Measurements from ENCODE around the gene SMIM33. TPM values are rescaled to one million over a fixed set of nuclear protein-coding genes. Genes with fewer than 3 reads are reported as not detected.
A peak's percentile ranks its signal among the peaks of the same experiment; 100 is the strongest.

Gene SMIM33
- total RNA-seq, 4 donors from 2014 or later = 0.55 to 0.64 TPM; not detected in 2

GRCh38 chr5:139430015-139430414 is 40.8 kb upstream of the SMIM33 start:
- Histone ChIP-seq H3K36me3 (no peaks in the 10 kb centered on the region), H3K9me3 (no peaks in the 10 kb centered on the region), H3K27me3 (no peaks in the 10 kb centered on the region), H3K4me3 (no peak overlapping the region), H3K4me1 (no peaks in the 10 kb centered on the region), H3K27ac (no peak overlapping the region)
- WGBS, 2 donors (ENCODE audit: low coverage in 1 of 2) = 63 to 83% methylated on average over 2 of the region's 2 CpGs
- no peak for TF ChIP-seq POLR2AphosphoS5 (IDR thresholded peaks at IDR 0.05)
- in situ Hi-C loops (cut with MboI; ENCODE audit: low pct_ligation_motif_present in 1 of 4, low pct_unique_long_range_greater_than_20kb in 1 of 4, low sequenced_read_pairs in 3 of 4) = loop anchor here in 1 of 4 donors (25.0 kb wide), 1 partner anchor 332 kb away; no protein-coding TSS in a partner anchor
- intact Hi-C loops (cut with DNase I; ENCODE audit: low total_unique reads) = no loop called here
- DNase-seq = no peak

GRCh38 chr5:139431706-139432105 is 39.1 kb upstream of the SMIM33 start:
- H3K36me3 ChIP-seq = no peaks in the 10 kb centered on the region
- in situ Hi-C loops (cut with MboI; ENCODE audit: low pct_ligation_motif_present in 1 of 4, low pct_unique_long_range_greater_than_20kb in 1 of 4, low sequenced_read_pairs in 3 of 4) (loop anchor here in 1 of 4 donors (25.0 kb wide), 1 partner anchor 331 kb away; no protein-coding TSS in a partner anchor), intact Hi-C loops (cut with DNase I; ENCODE audit: low total_unique reads) (no loop called here)
- no peak overlapping the region for H3K27ac ChIP-seq
- no peak for DNase-seq
- no peak overlapping the region for H3K4me3 ChIP-seq
- no peaks in the 10 kb centered on the region for H3K4me1 ChIP-seq
- H3K9me3 ChIP-seq = no peaks in the 10 kb centered on the region
- no peak for TF ChIP-seq CTCF (IDR thresholded peaks at IDR 0.05)
- TF ChIP-seq POLR2AphosphoS5 (IDR thresholded peaks at IDR 0.05) = no peak
- TF ChIP-seq POLR2A (IDR thresholded peaks at IDR 0.05) = no peak
- TF ChIP-seq EP300 (IDR thresholded peaks at IDR 0.05; ENCODE audit: low read depth) = no peak
- no peaks in the 10 kb centered on the region for H3K27me3 ChIP-seq
- WGBS, 2 donors (ENCODE audit: low coverage in 1 of 2) = 91 to 94% methylated on average over 1 of the region's 1 CpG

GRCh38 chr5:139435676-139436075 is 35.1 kb upstream of the SMIM33 start:
- Histone ChIP-seq H3K27me3 (no peaks in the 10 kb centered on the region), H3K4me3 (no peak overlapping the region), H3K9me3 (no peaks in the 10 kb centered on the region), H3K36me3 (no peaks in the 10 kb centered on the region), H3K27ac (no peak overlapping the region), H3K4me1 (peaks cover 3 to 14% (median 9%) of the 10 kb centered on the region in 4 donors)
- TF ChIP-seq POLR2A (IDR thresholded peaks at IDR 0.05) (no peak), POLR2AphosphoS5 (IDR thresholded peaks at IDR 0.05) (no peak), EP300 (IDR thresholded peaks at IDR 0.05; ENCODE audit: low read depth) (no peak), CTCF (IDR thresholded peaks at IDR 0.05) (no peak)
- no peak for DNase-seq
- in situ Hi-C loops (cut with MboI; ENCODE audit: low pct_ligation_motif_present in 1 of 4, low pct_unique_long_range_greater_than_20kb in 1 of 4, low sequenced_read_pairs in 3 of 4) = loop anchor here in 1 of 4 donors (25.0 kb wide), 1 partner anchor 327 kb away; no protein-coding TSS in a partner anchor
- WGBS, 2 donors (ENCODE audit: low coverage in 1 of 2) = 94 to 100% methylated on average over 1 to 3 of the region's 3 CpGs
- intact Hi-C loops (cut with DNase I; ENCODE audit: low total_unique reads) = no loop called here

- no peak for DNase-seq
- Histone ChIP-seq H3K27ac (peak overlapping the region; percentile 88 to 96 (median 91)), H3K4me3 (peak overlapping the region; percentile 71 to 76 (median 74)), H3K4me1 (peaks cover 3 to 14% (median 9%) of the 10 kb centered on the region in 4 donors), H3K9me3 (no peaks in the 10 kb centered on the region), H3K27me3 (no peaks in the 10 kb centered on the region), H3K36me3 (no peaks in the 10 kb centered on the region)
- in situ Hi-C loops (cut with MboI; ENCODE audit: low pct_ligation_motif_present in 1 of 4, low pct_unique_long_range_greater_than_20kb in 1 of 4, low sequenced_read_pairs in 3 of 4) = loop anchor here in 1 of 4 donors (25.0 kb wide), 1 partner anchor 324 kb away; no protein-coding TSS in a partner anchor
- TF ChIP-seq EP300 (IDR thresholded peaks at IDR 0.05; ENCODE audit: low read depth) = no peak
- TF ChIP-seq POLR2AphosphoS5 (IDR thresholded peaks at IDR 0.05) = no peak
- no peak for TF ChIP-seq CTCF (IDR thresholded peaks at IDR 0.05)
- no peak for TF ChIP-seq POLR2A (IDR thresholded peaks at IDR 0.05)
- WGBS, 2 donors (ENCODE audit: low coverage in 1 of 2) = 45% methylated on average over 8 of the region's 8 CpGs; no CpG with 5 or more reads in 1 of the 2 donors
- intact Hi-C loops (cut with DNase I; ENCODE audit: low total_unique reads) = no loop called here
These were observed 32.1 kb upstream of the SMIM33 start for GRCh38 chr5:139438707-139439012.
